ENCODE data around the gene GRIN3A. TPM values are rescaled to one million over a fixed set of nuclear protein-coding genes. Genes with fewer than 3 reads are reported as not detected.
"Not testable (repeated sequence)": the region's sequence is repeated elsewhere in the genome, so short reads cannot be mapped to it uniquely, and the experiment has no call there.

The GRIN3A gene
- total RNA-seq, 1 donor from 2014 or later: 6.9 TPM

DNA sequence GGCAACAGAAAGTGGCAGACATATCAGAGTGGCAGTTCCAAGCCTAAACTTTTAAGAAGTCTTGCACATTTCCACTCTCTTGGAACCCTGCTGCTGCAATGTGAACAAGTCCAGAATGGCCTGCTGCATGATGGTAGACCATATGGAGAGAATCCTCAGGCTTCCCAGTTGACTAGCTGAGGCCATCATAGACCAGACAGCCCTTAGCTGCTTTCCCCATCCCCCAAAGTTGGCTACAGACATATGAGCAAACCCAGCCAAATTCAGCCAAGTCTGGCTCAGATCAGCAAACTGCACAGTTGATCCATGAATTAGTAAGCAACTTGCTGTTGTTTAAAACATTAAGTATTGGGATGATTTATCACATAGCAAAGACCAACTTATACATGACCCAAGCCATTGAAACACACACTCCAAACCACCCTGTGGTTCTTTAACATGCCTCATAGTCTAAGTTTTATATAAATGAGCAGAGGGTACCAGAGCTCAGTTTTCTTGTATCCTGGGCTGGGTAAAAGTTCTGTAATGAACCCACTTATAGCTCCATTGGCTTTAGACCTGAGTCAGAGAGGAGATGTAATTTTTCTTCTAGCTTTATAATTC is 163.6 kb downstream of the GRIN3A start:
- DNase-seq: no peak

DNA sequence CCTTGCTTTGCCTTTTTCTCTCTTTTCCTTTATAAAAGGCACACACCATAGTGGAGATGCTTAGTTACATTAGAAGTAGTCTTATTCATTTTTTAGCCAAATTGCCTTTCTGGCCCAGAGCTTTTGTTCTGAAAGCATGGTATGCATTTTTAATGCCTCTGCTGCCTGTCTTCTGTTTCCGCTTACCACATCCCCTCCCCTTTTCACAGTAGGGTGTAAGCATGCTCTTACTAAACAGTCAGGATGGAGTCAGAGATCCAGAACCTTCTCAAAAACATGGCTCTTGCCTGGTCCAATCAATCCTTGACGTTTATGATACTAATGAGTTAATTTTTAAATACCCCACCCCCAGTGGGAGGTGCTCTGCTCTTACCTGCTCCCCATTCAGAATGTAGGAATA is 166.1 kb downstream of the GRIN3A start:
- DNase-seq: no peak

DNA sequence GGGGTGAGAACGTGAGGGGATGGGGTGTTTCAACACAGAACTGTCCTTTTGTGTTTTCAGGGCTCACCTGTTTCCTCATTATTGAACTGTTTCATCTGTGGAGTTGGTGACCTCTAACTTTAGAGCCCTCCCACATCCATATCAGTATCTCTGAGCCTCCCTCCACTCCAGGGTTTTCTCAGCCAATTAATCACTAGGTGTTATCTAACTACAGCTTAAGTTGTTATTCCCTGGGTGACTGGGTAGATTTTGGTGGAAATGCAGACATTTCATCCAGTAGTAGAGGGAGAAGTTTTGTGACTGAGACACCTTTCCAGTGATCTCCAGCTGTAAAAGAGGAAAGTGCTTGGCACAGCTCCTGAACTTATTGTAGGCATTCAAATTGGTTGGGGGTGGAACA is 167.3 kb downstream of the GRIN3A start:
- no peak for DNase-seq

DNA sequence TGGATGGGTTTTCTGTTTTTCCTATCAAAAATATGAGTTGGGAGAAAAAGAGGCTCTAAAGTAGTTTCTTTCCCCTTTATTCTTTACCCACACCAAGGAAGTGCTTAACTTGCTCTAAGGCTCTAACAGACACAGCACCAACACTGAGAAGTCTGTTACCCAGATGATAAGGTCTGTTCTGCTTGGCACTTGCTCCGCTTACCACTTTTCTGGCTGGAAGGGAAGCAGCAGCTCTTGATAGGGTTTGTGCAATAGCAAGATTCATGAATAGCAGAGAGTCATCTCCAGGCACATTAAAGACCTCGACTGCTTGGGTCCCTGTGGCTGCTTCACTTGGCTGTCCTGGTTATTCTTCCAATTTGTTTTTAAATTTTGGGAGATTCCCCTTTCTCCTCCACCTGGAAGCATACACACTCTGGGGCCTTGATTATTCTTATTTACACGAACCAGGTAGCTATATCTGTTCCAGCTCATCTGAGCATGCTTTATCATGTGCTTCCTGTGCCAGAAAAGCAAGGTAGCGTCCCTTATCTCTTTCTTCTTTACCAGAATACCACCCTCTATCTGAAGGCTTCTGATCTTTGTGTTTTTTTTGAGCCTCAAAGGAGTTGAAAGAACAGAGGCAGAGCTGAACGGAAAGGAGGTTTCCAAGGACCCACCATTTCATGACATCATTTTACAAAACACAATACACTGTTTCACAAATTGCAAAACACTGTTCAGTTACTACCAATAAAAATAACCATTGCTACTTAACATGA is 168.5 kb downstream of the GRIN3A start:
- DNase-seq: no peak

DNA sequence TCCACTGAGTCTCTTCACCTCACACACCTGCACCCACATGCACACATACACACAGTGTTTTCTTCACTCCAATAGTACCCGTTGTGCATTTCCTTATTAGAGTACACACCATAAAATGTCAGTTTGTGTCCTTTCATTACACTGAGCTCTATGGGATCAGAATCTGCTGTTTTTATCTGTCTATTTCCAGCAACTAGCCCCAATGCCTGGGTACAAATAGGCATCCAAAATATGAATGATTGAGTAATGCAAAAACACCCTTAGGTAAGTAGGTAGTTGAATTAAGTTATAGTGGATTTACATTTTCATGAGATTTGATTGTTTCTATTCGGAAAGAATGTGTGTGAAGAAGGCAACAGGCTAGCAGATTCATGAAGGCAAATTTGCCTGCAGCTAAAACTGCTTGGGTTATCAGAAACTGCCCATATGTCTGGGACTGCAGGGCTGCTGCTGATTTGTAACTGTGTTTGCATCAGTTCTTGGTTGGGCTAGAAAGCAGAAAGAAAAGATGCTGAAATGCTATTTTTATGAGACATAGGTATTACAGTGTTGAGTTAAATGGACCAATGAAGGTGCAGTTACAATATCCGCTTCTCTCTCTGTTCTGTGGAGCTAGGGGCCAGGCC is 170.6 kb downstream of the GRIN3A start:
- no peak for DNase-seq

DNA sequence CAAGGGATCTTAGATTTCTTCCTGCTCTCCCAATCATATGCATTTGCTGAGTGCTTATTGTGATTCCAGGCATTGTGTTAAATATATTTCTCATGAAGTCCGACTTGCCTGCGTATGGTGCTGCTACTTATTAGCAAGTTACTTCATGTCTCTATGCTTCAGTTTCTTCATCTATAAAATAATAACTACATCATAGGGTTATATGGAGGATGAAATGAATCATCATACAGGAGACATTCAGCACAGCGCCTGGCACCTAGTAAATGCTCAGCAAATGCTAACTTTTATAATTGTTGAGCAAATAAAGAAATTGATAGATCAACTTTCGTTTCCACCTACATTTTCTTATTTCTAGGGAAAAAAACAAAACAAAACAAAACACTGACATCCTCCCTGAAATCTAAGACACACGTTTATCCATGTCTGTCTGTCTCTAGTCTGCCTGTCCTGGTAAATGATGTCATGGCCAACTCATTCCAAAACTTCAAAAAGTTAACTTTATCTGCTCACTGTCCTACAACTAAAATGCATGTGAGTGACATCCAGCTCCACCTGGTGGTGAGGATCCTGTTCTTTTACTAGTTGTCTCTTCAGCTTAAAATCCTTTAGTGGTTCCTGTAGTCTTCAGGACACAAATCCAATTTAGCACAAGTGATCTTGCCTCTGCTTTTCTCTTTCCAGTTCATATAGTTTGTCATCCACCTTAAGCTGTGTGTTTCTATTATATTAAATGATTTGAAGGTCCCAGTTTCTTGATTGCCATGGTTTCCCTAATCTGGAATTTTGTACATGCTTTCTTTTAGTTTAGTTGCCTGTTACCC is 171.3 kb downstream of the GRIN3A start:
- no peak for DNase-seq

DNA sequence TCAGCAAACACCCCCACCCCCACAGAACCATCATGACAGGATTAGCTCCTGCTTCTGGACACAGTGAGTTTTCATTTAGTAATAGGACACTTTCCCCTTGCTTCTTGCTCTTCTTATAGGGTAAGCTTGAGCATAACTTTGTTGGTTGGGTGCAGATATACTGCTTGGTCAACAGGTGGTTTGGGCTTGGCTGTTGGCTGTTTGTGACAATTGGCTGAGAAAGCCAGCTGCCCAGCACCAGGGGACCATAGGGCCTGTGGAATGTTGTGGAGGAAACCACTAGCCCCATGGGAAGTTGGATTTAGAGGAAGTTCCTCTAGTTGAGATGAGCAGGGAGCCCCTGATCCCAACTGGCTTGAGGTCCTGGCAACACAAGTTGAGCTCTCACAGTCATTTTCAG is 174.2 kb downstream of the GRIN3A start:
- no peak for DNase-seq

DNA sequence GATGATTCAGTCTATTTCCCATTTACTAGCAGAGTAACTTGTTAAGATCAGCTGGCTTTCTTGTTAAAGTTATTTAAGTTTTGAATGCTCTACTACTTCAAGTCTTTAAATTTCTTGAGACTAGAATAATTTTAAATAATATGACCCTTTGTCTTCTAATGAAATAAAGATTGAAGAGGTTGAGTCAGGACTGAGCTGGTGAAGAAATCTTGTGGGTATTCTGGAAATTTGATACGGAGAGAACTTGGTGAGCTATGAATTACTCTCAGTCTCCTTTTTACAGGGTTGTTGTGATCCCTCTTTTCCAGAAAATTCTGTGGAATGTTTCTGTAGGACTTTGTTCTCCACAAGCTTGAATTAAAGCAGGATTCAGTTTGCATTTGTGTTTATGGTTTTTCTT is 175.5 kb downstream of the GRIN3A start:
- DNase-seq: no peak

DNA sequence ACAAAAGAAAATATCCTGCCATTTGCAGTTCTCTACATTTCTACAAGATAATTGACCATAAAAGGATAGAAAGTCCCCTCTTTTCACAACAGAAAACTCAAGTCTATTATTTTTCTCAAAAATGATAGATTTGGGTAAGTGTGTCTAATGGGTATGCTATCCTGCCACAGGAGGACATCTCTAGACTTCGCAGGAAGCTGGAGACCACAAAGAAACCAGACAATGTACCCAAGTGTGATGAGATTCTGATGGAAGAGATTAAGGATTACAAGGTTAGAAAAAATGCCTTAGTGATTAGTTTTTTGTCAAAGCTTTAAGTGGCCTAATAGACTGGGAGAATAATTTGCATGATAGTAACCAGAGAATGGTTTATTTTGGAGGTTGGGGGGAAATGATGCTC is 176.7 kb downstream of the GRIN3A start:
- DNase-seq: no peak

DNA sequence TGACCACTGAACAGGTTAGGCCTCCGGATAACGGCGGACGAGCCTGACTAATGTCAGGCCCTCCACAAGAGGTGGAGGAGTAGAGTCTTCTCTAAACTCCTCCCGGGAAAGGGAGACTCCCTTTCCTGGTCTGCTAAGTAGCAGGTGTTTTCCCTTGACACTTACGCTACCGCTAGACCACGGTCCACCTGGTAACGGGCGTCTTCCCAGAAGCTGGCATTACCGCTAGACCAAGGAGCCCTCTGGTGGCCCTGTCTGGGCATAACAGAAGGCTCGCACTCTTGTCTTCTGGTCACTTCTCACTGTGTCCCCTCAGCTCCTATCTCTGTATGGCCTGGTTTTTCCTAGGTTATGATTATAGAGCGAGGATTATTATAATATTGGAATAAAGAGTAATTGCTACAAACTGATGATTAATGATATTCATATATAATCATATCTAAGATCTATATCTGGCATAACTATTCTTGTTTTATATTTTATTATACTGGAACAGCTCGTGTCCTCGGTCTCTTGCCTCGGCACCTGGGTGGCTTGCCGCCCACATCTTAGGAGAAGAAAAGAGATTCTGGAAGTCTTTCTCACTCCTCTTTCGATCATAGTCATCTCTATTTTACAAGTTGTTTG is 188.9 kb downstream of the GRIN3A start:
- DNase-seq: not testable (repeated sequence)

DNA sequence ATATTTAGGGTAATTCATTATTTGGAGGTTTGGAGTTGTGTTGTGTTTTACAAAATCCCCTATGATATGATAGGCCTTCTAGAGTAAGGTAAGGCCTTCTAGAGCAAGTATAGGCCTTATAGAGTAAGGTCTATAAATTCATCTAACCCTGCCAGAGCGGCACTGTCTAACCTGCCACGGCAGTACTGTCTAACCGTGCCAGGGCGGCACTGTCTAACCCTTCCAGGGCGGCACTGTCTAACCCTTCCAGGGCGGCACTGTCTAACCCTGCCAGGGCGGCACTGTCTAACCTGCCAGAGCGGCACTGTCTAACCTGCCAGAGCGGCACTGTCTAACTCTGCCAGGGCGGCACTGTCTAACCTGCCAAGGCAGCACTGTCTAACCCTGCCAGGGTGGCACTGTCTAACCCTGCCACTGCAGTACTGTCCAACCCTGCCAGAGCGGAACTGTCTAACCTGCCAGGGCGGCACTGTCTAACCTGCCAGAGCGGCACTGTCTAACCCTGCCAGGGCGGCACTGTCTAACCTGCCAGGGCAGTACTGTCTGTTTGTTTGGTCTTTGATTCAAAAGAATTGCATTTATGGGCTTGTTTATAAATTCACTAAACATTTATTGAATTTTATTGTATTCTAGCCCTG is 195.2 kb downstream of the GRIN3A start:
- no peak for DNase-seq

DNA sequence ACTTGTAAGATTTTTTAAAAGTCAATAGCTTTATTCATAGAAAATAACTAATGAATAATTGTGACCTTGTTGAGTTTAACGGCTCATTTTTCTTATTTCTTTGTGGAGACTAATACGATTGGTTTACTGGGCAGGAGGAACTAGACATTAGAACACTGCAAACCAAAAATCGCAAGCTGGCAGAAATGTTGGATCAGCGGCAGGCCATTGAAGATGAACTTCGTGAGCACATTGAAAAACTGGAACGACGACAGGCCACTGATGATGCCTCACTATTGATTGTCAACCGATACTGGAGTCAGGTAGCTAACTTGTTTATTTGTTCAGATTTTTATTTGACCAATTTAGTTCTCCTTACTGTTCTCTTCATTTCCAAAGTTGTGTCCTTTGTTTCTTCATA is 198.4 kb downstream of the GRIN3A start:
- DNase-seq: no peak

DNA sequence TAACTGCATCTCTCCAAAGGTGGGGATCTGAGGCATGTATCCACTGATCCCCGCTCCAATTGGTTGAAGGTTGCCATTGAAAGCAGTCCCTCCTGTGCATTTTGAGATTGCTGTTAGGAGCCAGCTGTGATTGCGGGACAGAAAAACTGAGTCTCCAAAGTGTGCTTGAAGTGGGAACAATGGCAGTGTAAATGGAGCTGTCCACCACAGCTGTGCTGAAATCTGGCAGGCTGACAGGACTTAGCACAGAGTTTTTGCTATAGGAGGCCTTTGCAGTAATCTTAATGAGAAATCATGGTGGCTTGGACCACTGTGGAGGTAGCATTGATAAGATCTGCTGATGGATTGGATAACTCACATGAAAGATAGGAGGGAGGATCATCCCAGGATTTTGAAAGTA is 201.5 kb downstream of the GRIN3A start:
- DNase-seq: no peak

DNA sequence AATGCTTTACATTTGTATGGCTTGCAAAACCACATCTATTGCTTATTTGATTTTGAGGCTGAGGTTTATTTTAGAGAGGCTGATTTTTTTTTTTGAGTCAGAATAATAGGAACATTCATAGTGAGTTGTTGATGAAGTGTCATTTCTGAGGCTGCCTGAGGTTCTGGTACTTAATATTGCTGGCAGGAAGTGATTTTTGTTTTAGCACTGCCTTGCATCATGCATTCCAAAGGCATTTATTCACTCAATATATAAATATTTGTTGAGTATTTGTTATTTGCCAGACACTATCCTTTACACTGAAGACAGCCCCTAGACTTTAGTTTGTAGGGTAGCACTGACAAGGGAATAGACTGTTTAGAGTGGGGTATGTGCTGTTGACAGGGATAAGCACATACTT is 202.1 kb downstream of the GRIN3A start:
- no peak for DNase-seq

DNA sequence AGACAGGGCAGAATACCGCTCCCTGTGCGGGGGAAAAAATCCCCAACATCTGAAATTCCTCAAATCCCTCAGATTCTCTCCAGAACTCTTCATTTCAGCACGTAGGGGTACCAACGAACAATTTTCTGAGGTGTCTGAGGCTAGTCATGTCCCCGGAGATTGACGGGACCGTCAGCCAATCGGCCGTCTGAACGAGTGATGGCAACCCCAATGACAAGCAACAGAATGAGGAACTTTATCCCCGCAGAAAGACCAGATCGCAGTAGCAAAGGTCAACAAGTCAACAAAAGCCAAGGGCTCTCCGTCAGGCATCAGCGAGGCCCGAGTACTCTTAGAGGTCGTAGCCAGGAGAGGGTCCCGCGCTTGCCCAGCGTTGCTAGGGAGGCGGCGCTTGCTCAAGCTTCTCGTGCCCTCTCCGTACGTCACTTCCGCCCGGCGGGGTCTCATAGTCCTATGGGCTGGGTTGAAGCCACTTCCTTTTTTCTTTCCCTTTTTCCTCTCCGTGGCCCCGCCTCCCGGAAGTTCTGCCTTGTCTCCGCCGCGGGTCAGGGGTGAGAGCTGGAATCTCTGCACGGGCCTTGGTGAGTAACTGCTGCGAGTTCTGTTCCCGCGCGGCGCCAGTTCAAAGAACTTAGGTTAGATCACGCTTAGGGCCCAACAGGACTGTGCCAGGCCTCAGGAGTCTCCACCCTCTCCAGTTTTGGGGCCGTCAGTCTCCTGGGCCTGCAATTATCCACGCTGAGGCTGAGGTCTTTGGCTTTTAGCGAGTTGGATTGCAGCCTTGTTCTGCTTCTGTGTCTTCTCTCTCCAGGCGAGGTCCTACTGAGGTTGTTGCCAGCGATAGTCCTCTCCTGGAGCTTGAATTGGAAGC is 204.9 kb downstream of the GRIN3A start, which contains the start of gene RNF20:
TSS of gene RNF20 (plus strand) at position 520 of the 871 bp plus-strand sequence. CDS start 1,571 bp downstream, outside the sequence.
- peak; percentile 97 for DNase-seq

DNA sequence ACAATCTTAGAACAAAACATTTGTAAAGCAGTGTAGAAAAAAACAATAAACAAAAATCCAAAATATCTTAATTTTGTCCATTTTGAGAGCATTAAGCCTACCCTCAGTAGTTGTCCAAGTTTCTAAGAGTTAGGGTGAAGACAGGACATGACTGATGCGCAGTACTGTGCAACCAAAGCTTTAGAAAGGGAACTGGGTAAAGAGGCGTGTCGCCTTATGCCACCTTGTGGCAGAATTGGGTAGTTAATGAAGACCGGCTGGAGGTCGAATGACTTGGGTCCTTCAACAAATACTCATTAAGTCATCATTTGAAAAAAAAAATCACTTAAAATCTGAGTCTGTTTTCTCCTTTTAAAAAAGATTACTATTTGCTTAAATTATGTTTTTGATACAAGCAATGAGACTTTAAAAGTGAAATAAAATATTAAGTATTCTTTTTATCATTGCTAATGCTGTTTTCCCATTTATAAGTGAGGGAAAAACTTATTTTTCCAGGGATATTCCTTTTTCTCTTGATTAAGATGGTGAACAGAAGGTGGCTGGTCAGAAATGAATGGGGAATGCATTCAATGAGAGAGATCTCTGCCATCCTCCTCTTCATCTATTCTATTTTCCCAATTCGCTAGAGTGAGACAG is 208.3 kb downstream of the GRIN3A start:
- DNase-seq: peak; percentile 7

DNA sequence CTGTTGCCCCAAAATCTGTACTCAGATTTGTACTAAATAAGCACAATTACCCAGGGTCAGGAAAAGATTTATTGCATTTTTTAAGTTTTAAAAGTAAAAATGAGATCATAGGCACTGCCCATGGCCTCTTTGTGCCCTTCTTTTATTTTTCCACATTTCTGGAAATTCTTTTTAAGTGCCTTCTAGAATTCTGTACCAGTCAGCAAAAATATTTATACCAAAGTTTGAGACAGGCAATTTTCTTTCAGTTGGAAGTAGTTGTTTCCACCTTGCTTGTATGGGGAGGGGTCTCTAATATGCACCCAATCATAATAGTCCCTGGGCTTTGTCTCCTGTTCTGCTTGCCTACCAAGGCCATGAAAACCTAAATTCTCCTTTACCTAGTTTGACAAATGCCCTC is 210.4 kb downstream of the GRIN3A start:
- no peak for DNase-seq

DNA sequence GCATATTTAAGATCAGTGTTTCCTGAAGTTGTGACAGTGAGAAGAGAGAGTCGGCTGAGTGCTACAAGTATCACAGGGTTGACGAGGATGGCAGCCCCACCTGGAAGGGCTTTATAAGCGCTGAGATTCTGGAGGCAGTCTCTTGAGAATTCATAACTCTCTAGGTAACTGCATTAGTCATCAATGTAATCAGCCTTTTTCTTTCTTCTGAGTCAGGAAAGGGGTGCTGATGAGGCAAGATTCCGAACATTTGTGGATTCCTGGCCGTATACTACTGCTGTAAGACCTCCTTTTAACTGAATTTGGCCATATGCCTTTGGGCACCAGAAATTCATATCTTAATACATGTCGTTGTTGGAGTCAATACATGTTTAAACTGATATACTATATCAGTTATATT is 211.4 kb downstream of the GRIN3A start:
- no peak for DNase-seq

DNA sequence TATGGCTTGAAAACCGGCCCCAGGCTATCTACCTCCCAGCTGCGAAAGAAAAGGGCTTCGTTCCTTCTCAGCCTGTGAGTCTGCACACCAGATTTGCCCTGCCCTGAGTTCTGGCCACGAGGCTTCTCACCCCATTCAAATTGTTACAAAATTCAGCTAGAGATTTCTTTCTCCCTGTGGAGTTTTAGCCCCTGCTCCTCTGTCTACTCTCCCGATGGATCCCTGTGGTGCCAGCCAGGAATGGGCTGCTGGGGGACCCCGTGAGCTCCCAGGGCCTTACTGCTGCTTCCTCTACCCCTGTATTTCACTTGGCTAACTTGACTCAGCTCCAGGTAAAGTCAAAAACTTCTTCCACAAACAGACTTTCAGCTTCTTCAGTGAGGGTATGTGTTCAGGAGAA is 214.1 kb downstream of the GRIN3A start:
- DNase-seq: no peak

Data from occipital lobe (tissue), 2 donors.